Fibroblast of lung (primary cell): Measurements from ENCODE around the gene TRPM7.

Source experiments
- EZH2 ChIP-seq: IDR thresholded peaks from 2 replicates; pipeline ENCODE4 v1.5.1; 2012; ENCODE audit warnings: low read length, control low read depth, mild to moderate bottlenecking; ENCODE audit errors: missing control alignments
- TF ChIP-seq, protein P1 (sequence below), 2 donors: IDR thresholded peaks in 1 of 2; conservative IDR thresholded peaks in 1 of 2; 1 replicate in 1 of 2; 2 replicates in 1 of 2; pipeline ENCODE4 v1.5.1; 2011 to 2012; ENCODE audit warnings: low read length in 2 of 2, control low read depth in 1 of 2, inconsistent platforms in 1 of 2, low read depth in 1 of 2, mild to moderate bottlenecking in 1 of 2

DNA sequence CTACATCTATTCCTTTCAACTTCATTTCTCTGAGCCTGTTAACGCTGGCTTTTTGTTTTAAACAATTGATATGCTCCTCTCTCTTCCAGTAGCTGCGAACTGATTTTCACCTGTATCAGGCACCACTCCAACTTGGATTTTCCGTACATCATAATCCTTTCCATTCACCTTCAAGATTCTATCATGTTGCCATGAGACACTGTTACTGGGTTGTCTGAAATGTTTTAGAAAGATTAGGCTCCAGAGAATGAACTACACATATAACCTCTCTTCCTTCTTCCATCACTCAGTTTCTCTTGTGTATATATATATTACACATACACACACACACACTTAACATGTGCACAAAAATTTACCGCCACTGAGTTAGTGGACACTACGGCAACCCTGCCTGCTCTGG lies 140.0 kb downstream of the TRPM7 start, which contains the start of gene USP50:
- TF ChIP-seq, protein P1, sequence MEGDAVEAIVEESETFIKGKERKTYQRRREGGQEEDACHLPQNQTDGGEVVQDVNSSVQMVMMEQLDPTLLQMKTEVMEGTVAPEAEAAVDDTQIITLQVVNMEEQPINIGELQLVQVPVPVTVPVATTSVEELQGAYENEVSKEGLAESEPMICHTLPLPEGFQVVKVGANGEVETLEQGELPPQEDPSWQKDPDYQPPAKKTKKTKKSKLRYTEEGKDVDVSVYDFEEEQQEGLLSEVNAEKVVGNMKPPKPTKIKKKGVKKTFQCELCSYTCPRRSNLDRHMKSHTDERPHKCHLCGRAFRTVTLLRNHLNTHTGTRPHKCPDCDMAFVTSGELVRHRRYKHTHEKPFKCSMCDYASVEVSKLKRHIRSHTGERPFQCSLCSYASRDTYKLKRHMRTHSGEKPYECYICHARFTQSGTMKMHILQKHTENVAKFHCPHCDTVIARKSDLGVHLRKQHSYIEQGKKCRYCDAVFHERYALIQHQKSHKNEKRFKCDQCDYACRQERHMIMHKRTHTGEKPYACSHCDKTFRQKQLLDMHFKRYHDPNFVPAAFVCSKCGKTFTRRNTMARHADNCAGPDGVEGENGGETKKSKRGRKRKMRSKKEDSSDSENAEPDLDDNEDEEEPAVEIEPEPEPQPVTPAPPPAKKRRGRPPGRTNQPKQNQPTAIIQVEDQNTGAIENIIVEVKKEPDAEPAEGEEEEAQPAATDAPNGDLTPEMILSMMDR (conservative IDR thresholded peaks at IDR 0.05 in 1 of 2, IDR thresholded peaks at IDR 0.05 in 1 of 2; ENCODE audit: low read depth in 1 of 2, low read length in 2 of 2) = no peak
- no peak for TF ChIP-seq EZH2
